H1 (cell line): ENCODE measurements around the gene C2orf81. TPM values are rescaled to one million over a fixed set of nuclear protein-coding genes. Genes with fewer than 3 reads are reported as not detected.

Source experiments
- CTCF ChIA-PET: fragments of 300-600 bp; sonication (Branson Sonifier 250); formaldehyde crosslinking; loops from one replicate; lab custom pipeline; 2021; ENCODE audit not compliant: partially characterized antibody; lab: Charles Lee
- POLR2A ChIA-PET: fragments of 300-600 bp; sonication (Branson Sonifier 250); formaldehyde crosslinking; loops from one replicate; lab custom pipeline; 2021; ENCODE audit warnings: inconsistent platforms; ENCODE audit not compliant: partially characterized antibody; lab: Charles Lee
- DNase-seq, 2 experiments: peaks; one replicate each; pipeline versions ENCODE4 v3.0.0 to v3.0.0-alpha.2; 2010 to 2022; ENCODE audit warnings: low spot score in 2 of 2, low read depth in 1 of 2, mixed read lengths in 1 of 2
- FAIRE-seq: peaks from 2 replicates; lab custom pipeline; 2011; peaks lifted over from hg19 to GRCh38; lab: Jason Lieb, UNC
- H2AFZ ChIP-seq: 2 replicates; pipeline ENCODE4 v1.8.1; 2012; ENCODE audit warnings: low read length, inconsistent platforms
- H2AK5ac ChIP-seq: 2 replicates; pipeline ENCODE4 v1.6.1; 2013; ENCODE audit warnings: low read depth, low read length
- H2BK120ac ChIP-seq: replicated peaks from 2 replicates; pipeline ENCODE3; 2013; ENCODE audit warnings: low read depth, low read length, inconsistent platforms
- H2BK12ac ChIP-seq: 2 replicates; pipeline ENCODE4 v1.6.1; 2013; ENCODE audit warnings: low read depth, low read length
- H2BK15ac ChIP-seq: 2 replicates; pipeline ENCODE4 v1.6.1; 2013; ENCODE audit warnings: low read length
- H2BK20ac ChIP-seq: 2 replicates; pipeline ENCODE4 v1.6.1; 2013; ENCODE audit warnings: low read length
- H2BK5ac ChIP-seq: 2 replicates; pipeline ENCODE4 v1.6.1; 2013; ENCODE audit warnings: low read depth, low read length
- H3K14ac ChIP-seq: 2 replicates; pipeline ENCODE4 v1.6.1; 2013; ENCODE audit warnings: inconsistent platforms; ENCODE audit not compliant: insufficient read length
- H3K18ac ChIP-seq: 2 replicates; pipeline ENCODE4 v1.6.1; 2013; ENCODE audit warnings: low read length; ENCODE audit errors: extremely low read depth
- H3K23ac ChIP-seq: 2 replicates; pipeline ENCODE4 v1.6.1; 2013; ENCODE audit warnings: inconsistent platforms; ENCODE audit not compliant: insufficient read length
- H3K23me2 ChIP-seq: 2 replicates; pipeline ENCODE4 v1.6.1; 2013; ENCODE audit warnings: low read depth, low read length
- H3K27ac ChIP-seq: 2 replicates; pipeline ENCODE4 v1.6.1; 2011; ENCODE audit warnings: low read depth, low read length, inconsistent platforms
- H3K27me3 ChIP-seq, 4 experiments: replicated peaks in 1 of 4; 1 replicate in 1 of 4; 2 replicates in 3 of 4; pipeline versions ENCODE4 v1.6.1 to v1.8.1; 2011 to 2013; ENCODE audit warnings: low read length in 3 of 4, mild to moderate bottlenecking in 3 of 4, inconsistent platforms in 2 of 4, mixed read lengths in 2 of 4, moderate library complexity in 1 of 4; ENCODE audit not compliant: control insufficient read depth in 3 of 4, insufficient read depth in 3 of 4; ENCODE audit errors: extremely low read depth in 1 of 4
- H3K36me3 ChIP-seq, 4 experiments: 2 replicates each; pipeline versions ENCODE4 v1.6.1 to v1.8.1; 2011 to 2013; ENCODE audit warnings: mild to moderate bottlenecking in 4 of 4, low read length in 3 of 4, moderate library complexity in 2 of 4, control low read depth in 1 of 4, inconsistent platforms in 1 of 4; ENCODE audit not compliant: insufficient read depth in 4 of 4, control insufficient read depth in 2 of 4
- H3K4ac ChIP-seq: replicated peaks from 2 replicates; pipeline ENCODE3; 2013; ENCODE audit warnings: low read length, low read depth, mixed read lengths, inconsistent platforms; ENCODE audit not compliant: insufficient read length
- H3K4me1 ChIP-seq, 4 experiments: replicated peaks in 1 of 4; 1 replicate in 1 of 4; 2 replicates in 3 of 4; pipeline versions ENCODE4 v1.6.1 to v1.8.1; 2011 to 2013; ENCODE audit warnings: low read length in 3 of 4, inconsistent platforms in 2 of 4, mixed read lengths in 1 of 4; ENCODE audit not compliant: insufficient read depth in 4 of 4, control insufficient read depth in 3 of 4
- H3K4me2 ChIP-seq, 2 experiments: 2 replicates each; pipeline versions ENCODE4 v1.6.1 to v1.8.1; 2011 to 2013; ENCODE audit warnings: low read depth in 2 of 2, low read length in 2 of 2, control low read depth in 1 of 2, inconsistent platforms in 1 of 2, mild to moderate bottlenecking in 1 of 2; ENCODE audit not compliant: insufficient read depth in 1 of 2
- H3K4me3 ChIP-seq, 4 experiments: fragments of 200-600, 300-600 bp in 1 of 4; sonication (generic), shearing (Covaris generic), sonication (Bioruptor Twin) in 1 of 4; 2 replicates each; pipeline versions ENCODE4 v1.5.1 to v1.8.1; 2011 to 2016; ENCODE audit warnings: low read length in 4 of 4, low read depth in 3 of 4, control low read depth in 2 of 4, inconsistent platforms in 2 of 4, mild to moderate bottlenecking in 2 of 4, mixed read lengths in 1 of 4, moderate library complexity in 1 of 4; ENCODE audit not compliant: insufficient read depth in 2 of 4; ENCODE audit errors: extremely low read depth in 1 of 4
- H3K56ac ChIP-seq: replicated peaks from 2 replicates; pipeline ENCODE3; 2013; ENCODE audit warnings: low read depth, mild to moderate bottlenecking, mixed read lengths, low read length, inconsistent platforms; ENCODE audit not compliant: insufficient read length
- H3K79me1 ChIP-seq: 2 replicates; pipeline ENCODE4 v1.6.1; 2013; ENCODE audit warnings: low read depth, low read length, control low read depth
- H3K79me2 ChIP-seq, 2 experiments: 2 replicates each; pipeline versions ENCODE4 v1.6.1 to v1.8.1; 2012 to 2013; ENCODE audit warnings: low read length in 2 of 2, mild to moderate bottlenecking in 2 of 2, inconsistent platforms in 1 of 2; ENCODE audit not compliant: insufficient read depth in 2 of 2, control insufficient read depth in 1 of 2
- H3K9ac ChIP-seq, 4 experiments: replicated peaks in 1 of 4; 1 replicate in 1 of 4; 2 replicates in 3 of 4; pipeline versions ENCODE4 v1.6.1 to v1.8.1; 2011 to 2013; ENCODE audit warnings: low read depth in 3 of 4, low read length in 3 of 4, control low read depth in 2 of 4, mild to moderate bottlenecking in 2 of 4, moderate library complexity in 2 of 4, inconsistent platforms in 1 of 4; ENCODE audit errors: extremely low read depth in 1 of 4
- H3K9me3 ChIP-seq, 2 experiments: 2 replicates each; pipeline versions ENCODE4 v1.6.1 to v1.8.1; 2012 to 2013; ENCODE audit warnings: mild to moderate bottlenecking in 2 of 2, moderate library complexity in 2 of 2, control low read depth in 1 of 2, inconsistent platforms in 1 of 2, low read depth in 1 of 2, low read length in 1 of 2, mixed read lengths in 1 of 2; ENCODE audit not compliant: insufficient read depth in 2 of 2
- H4K20me1 ChIP-seq, 2 experiments: replicated peaks in 1 of 2; 2 replicates each; pipeline versions ENCODE3 to v1.8.1; 2011 to 2013; ENCODE audit warnings: inconsistent platforms in 2 of 2, low read length in 2 of 2, mild to moderate bottlenecking in 1 of 2; ENCODE audit not compliant: insufficient read depth in 2 of 2, control insufficient read depth in 1 of 2
- H4K5ac ChIP-seq: 2 replicates; pipeline ENCODE4 v1.6.1; 2013; ENCODE audit warnings: low read length, low read depth, mixed read lengths, inconsistent platforms; ENCODE audit not compliant: insufficient read length
- H4K8ac ChIP-seq: 2 replicates; pipeline ENCODE4 v1.8.0; 2013; ENCODE audit warnings: mild to moderate bottlenecking, moderate library complexity, low read length, inconsistent platforms; ENCODE audit not compliant: insufficient read depth; ENCODE audit errors: extremely low read depth
- H4K91ac ChIP-seq: replicated peaks from 2 replicates; pipeline ENCODE3; 2013; ENCODE audit warnings: low read length, mixed read lengths, inconsistent platforms; ENCODE audit not compliant: insufficient read length
- CREB1 ChIP-seq: IDR thresholded peaks from 2 replicates; pipeline ENCODE4 v1.6.1; 2012; ENCODE audit warnings: inconsistent platforms
- CTBP2 ChIP-seq: IDR thresholded peaks from 2 replicates; pipeline ENCODE4 v1.7.0; 2011; ENCODE audit warnings: borderline replicate concordance, mild to moderate bottlenecking, moderate library complexity, mixed read lengths, low read length; ENCODE audit not compliant: insufficient read depth, insufficient read length
- GABPA ChIP-seq: IDR thresholded peaks from 2 replicates; pipeline ENCODE4 v1.6.1; 2011; ENCODE audit warnings: mild to moderate bottlenecking, low read length, moderate library complexity, borderline replicate concordance; ENCODE audit not compliant: insufficient read depth
- KDM1A ChIP-seq: fragments of 200-600, 300-600 bp; sonication (generic); IDR thresholded peaks from 2 replicates; pipeline ENCODE4 v1.7.1; 2016; ENCODE audit warnings: mild to moderate bottlenecking, low read length, borderline replicate concordance
- KDM5A ChIP-seq: fragments of 200-600 bp; IDR thresholded peaks from 2 replicates; pipeline ENCODE4 v1.7.1; 2012; ENCODE audit warnings: mild to moderate bottlenecking, low read length, inconsistent platforms, mixed read lengths
- POLR2A ChIP-seq, 2 experiments: IDR thresholded peaks; 1 replicate in 1 of 2; 2 replicates in 1 of 2; pipeline ENCODE4 v1.6.1; 2011; ENCODE audit warnings: low read depth in 2 of 2, low read length in 2 of 2, mild to moderate bottlenecking in 2 of 2; ENCODE audit errors: control extremely low read depth in 1 of 2
- RAD21 ChIP-seq, 2 experiments: IDR thresholded peaks in 1 of 2; conservative IDR thresholded peaks in 1 of 2; 2 replicates each; pipeline ENCODE4 v1.6.1; 2011; ENCODE audit warnings: low read depth in 2 of 2, low read length in 2 of 2, improper control_type of control experiment in 1 of 2, inconsistent platforms in 1 of 2, mild to moderate bottlenecking in 1 of 2, moderate library complexity in 1 of 2
- SIN3A ChIP-seq, 2 experiments: IDR thresholded peaks in 1 of 2; conservative IDR thresholded peaks in 1 of 2; 2 replicates each; pipeline ENCODE4 v1.6.1; 2011 to 2012; ENCODE audit warnings: low read length in 2 of 2, improper control_type of control experiment in 1 of 2, low read depth in 1 of 2, mild to moderate bottlenecking in 1 of 2
- SRF ChIP-seq: IDR thresholded peaks from 2 replicates; pipeline ENCODE4 v1.6.1; 2011; ENCODE audit warnings: mild to moderate bottlenecking, low read depth, low read length, moderate library complexity
- TAF1 ChIP-seq: IDR thresholded peaks from 2 replicates; pipeline ENCODE4 v1.6.1; 2011; ENCODE audit warnings: mild to moderate bottlenecking, low read depth, low read length
- TCF12 ChIP-seq: IDR thresholded peaks from 2 replicates; pipeline ENCODE4 v1.6.1; 2011; ENCODE audit warnings: low read depth, mild to moderate bottlenecking, low read length
- WGBS, 2 experiments: shearing (Covaris generic) in 1 of 2; methylation state at CpG; one replicate each; pipeline versions ENCODE4 v1.1.6 to v1.1.7; 2013 to 2015; ENCODE audit warnings: low lambda C conversion rate in 2 of 2, mixed read lengths in 2 of 2, inconsistent platforms in 1 of 2, low coverage in 1 of 2, missing lambda C conversion rate in 1 of 2; ENCODE audit not compliant: insufficient replicate concordance in 2 of 2, insufficient coverage in 1 of 2, insufficient read length in 1 of 2; ENCODE audit errors: extremely low coverage in 1 of 2, missing lambda C conversion rate in 1 of 2; 5-methylcytosine and 5-hydroxymethylcytosine counted together
- polyA plus RNA-seq, 7 experiments: library from polyadenylated mRNA; depleted of rRNA in 3 of 7; stranded (reverse) in 5 of 7; unstranded in 2 of 7; fragments of >200 nt in 5 of 7; fragments of 200-250 nt in 2 of 7; gene quantifications; 1 replicate in 5 of 7; 2 replicates in 1 of 7; 4 replicates in 1 of 7; pipeline versions ENCODE4 v1.2.1 to v1.2.3, GENCODE V29; 2011 to 2013; ENCODE audit warnings: missing spikeins in 2 of 7, mixed read lengths in 2 of 7
- total RNA-seq: library from RNA; stranded (reverse); fragmentation: NEBNext Ultra II Directional; extraction: Animal tissue kit (Norgen Biotek cat#: 25700); gene quantifications from 2 replicates; pipeline ENCODE4 v1.2.1, GENCODE V29; 2021

C2orf81 gene
- total and polyA plus RNA-seq, 2 of the 8 experiments (the other 6 are each of a cell fraction or from before 2014, with no cell fraction given): 1.6 to 3.3 TPM

GRCh38 chr2:74461187-74462053 is 40.0 kb upstream of the C2orf81 start:
- Histone ChIP-seq H2BK12ac (no peak overlapping the region), H3K4me1 (peaks cover 0 to 6% (median 2%) of the 10 kb centered on the region in 4 experiments; a peak in 4 of 7 replicates), H2BK5ac (no peak overlapping the region; the same call in 1 of the 2 replicates), H4K5ac (no peak overlapping the region), H2AFZ (no peak overlapping the region), H3K4me2 (no peak overlapping the region), H3K56ac (no peak overlapping the region), H3K9ac (no peak overlapping the region), H3K9me3 (no peaks in the 10 kb centered on the region), H3K23ac (no peak overlapping the region), H4K8ac (peak overlapping the region; percentile 54; the same call in 1 of the 2 replicates), H3K79me1 (no peaks in the 10 kb centered on the region; the same call in none of the 2 replicates), H3K18ac (no peak overlapping the region), H2BK20ac (no peak overlapping the region), H3K23me2 (peaks cover 21% of the 10 kb centered on the region), H3K27me3 (no peaks in the 10 kb centered on the region), H2BK15ac (no peak overlapping the region), H3K14ac (no peak overlapping the region), H4K91ac (no peak overlapping the region), H2AK5ac (no peak overlapping the region), H3K27ac (no peak overlapping the region), H3K4ac (no peak overlapping the region), H3K79me2 (peaks cover 0 to 10% of the 10 kb centered on the region in 2 experiments; a peak in 1 of 4 replicates), H4K20me1 (no peaks in the 10 kb centered on the region), H2BK120ac (no peak overlapping the region), H3K4me3 (no peak overlapping the region), H3K36me3 (peaks cover 0 to 12% (median 2%) of the 10 kb centered on the region in 4 experiments; a peak in 4 of 8 replicates)
- WGBS, 2 experiments: 90% methylated on average over 27 of the region's 27 CpGs; no CpG with 5 or more reads in 1 of the 2 experiments
- POLR2A ChIA-PET: interaction anchor here (0.7 to 10.5 kb wide), 7 partner anchors 12 to 46 kb away, joined by 3 to 89 read pairs (median 3); partner anchors contain the start of genes CCDC142, MRPL53, PCGF1 and RTKN
- DNase-seq (peak in 1 of 2 experiments; percentile 78), FAIRE-seq (no peak)
- CTCF ChIA-PET: interaction anchor here (0.6 to 10.5 kb wide), 18 partner anchors 10 to 336 kb away, joined by 3 to 86 read pairs (median 3); partner anchors contain the start of genes CCDC142, M1AP, MRPL53 and TTC31
- TF ChIP-seq KDM5A (no peak), GABPA (no peak), RAD21 (IDR thresholded peaks at IDR 0.05 in 1 of 2, conservative IDR thresholded peaks at IDR 0.05 in 1 of 2; ENCODE audit: low read depth in 2 of 2, low read length in 2 of 2) (peak; percentile 31 to 47; a peak in 3 of 4 replicates), TCF12 (no peak), KDM1A (no peak), CREB1 (no peak), POLR2A (IDR thresholded peaks at IDR 0.05; ENCODE audit: control extremely low read depth in 1 of 2, low read depth in 2 of 2, low read length in 2 of 2) (peak in 1 of 2 experiments; percentile 20; a peak in 1 of 3 replicates), CTBP2 (no peak), SIN3A (conservative IDR thresholded peaks at IDR 0.05 in 1 of 2, IDR thresholded peaks at IDR 0.05 in 1 of 2; ENCODE audit: low read depth in 1 of 2, low read length in 2 of 2) (0 out of 4 replicates have a peak, but pooled peaks of 1 of the 2 experiments have one; percentile 29), SRF (peak; percentile 82), TAF1 (no peak)
